NCI-H1092 treated with DMSO at 0.1 percent for 48 hours (cell line): Measurements from ENCODE around the gene GPX6.
"Not testable (repeated sequence)": the region's sequence is repeated elsewhere in the genome, so short reads cannot be mapped to it uniquely, and the experiment has no call there.

Experiments
- DNase-seq: peaks from one replicate; lab custom pipeline; 2025; lab: John Stamatoyannopoulos, UW

GPX6 gene

GRCh38 chr6:28523241-28523622 lies 7.6 kb upstream of the GPX6 start:
- DNase-seq = no peak

- DNase-seq = no peak
Measured at GRCh38 chr6:28522594-28523240, 7.1 kb upstream of the GPX6 start.

GRCh38 chr6:28517964-28518363 lies 2.4 kb upstream of the GPX6 start:
- DNase-seq = no peak

- DNase-seq = not testable (repeated sequence)
Measured at GRCh38 chr6:28512387-28512786, 3.2 kb downstream of the GPX6 start.

- DNase-seq = no peak
Measured at GRCh38 chr6:28511628-28512300, 3.8 kb downstream of the GPX6 start.

GRCh38 chr6:28506807-28507475 lies 8.7 kb downstream of the GPX6 start:
- DNase-seq = no peak

- DNase-seq = no peak
Measured at GRCh38 chr6:28505733-28506132, 9.9 kb downstream of the GPX6 start.

GRCh38 chr6:28502709-28503305 lies 12.8 kb downstream of the GPX6 start:
- DNase-seq = not testable (repeated sequence)

- DNase-seq = not testable (repeated sequence)
Measured at GRCh38 chr6:28502136-28502535, 13.5 kb downstream of the GPX6 start.

GRCh38 chr6:28501259-28501658 lies 14.3 kb downstream of the GPX6 start:
- no peak for DNase-seq

- DNase-seq = no peak
Measured at GRCh38 chr6:28497893-28498292, 17.7 kb downstream of the GPX6 start.

GRCh38 chr6:28497306-28497705 lies 18.3 kb downstream of the GPX6 start:
- DNase-seq = no peak

GRCh38 chr6:28496099-28496779 lies 19.4 kb downstream of the GPX6 start:
- peak; percentile 1 for DNase-seq

- no peak for DNase-seq
Measured at GRCh38 chr6:28491984-28492317, 23.6 kb downstream of the GPX6 start.

- no peak for DNase-seq
Measured at GRCh38 chr6:28490205-28490890, 25.2 kb downstream of the GPX6 start.

- no peak for DNase-seq
Measured at GRCh38 chr6:28489366-28490204, 26.0 kb downstream of the GPX6 start.

GRCh38 chr6:28488916-28489365 lies 26.7 kb downstream of the GPX6 start:
- no peak for DNase-seq

GRCh38 chr6:28486988-28487742 lies 28.4 kb downstream of the GPX6 start:
- no peak for DNase-seq

GRCh38 chr6:28486533-28486932 lies 29.1 kb downstream of the GPX6 start:
- no peak for DNase-seq

GRCh38 chr6:28485482-28485881 lies 30.1 kb downstream of the GPX6 start:
- no peak for DNase-seq
